ENCODE results near the gene RIMBP3C. TPM values are rescaled to one million over a fixed set of nuclear protein-coding genes. Genes with fewer than 3 reads are reported as not detected.
A peak's percentile ranks its signal among the peaks of the same experiment; 100 is the strongest.
"Not testable (repeated sequence)": the region's sequence is repeated elsewhere in the genome, so short reads cannot be mapped to it uniquely, and the experiment has no call there.

RIMBP3C gene
- total and polyA plus RNA-seq, 4 experiments from 2014 or later: 0.49 to 4.9 (median 4.5) TPM; not detected in 1

- Mint-ChIP-seq H3K27ac (peak overlapping the region in 5 of 7 donors; percentile 3 to 54 (median 9)), H3K4me1 (peaks cover 33 to 75% (median 47%) of the 10 kb centered on the region in 4 donors), H3K9me3 (no peaks in the 10 kb centered on the region), H3K36me3 (peaks cover 0 to 26% of the 10 kb centered on the region in 2 donors), H3K27me3 (no peaks in the 10 kb centered on the region), H3K4me3 (peak overlapping the region in 2 of 8 donors; percentile 11 to 35)
- H3K36me3 ChIP-seq (ENCODE audit: insufficient read depth, low read length): no peaks in the 10 kb centered on the region
- H3K4me3 ChIP-seq (ENCODE audit: low read length in 2 of 2): no peak overlapping the region
- no peaks in the 10 kb centered on the region for H3K27me3 ChIP-seq (ENCODE audit: insufficient read depth, low read length)
- CTCF ChIA-PET (ENCODE audit: partially characterized antibody): interaction anchor here (0.8 to 1.2 kb wide), 2 partner anchors 14 to 44 kb away, joined by 3 to 4 read pairs; partner anchors contain the start of gene YDJC
- H3K27ac ChIP-seq (ENCODE audit: low read depth, low read length): no peak overlapping the region
- POLR2A ChIA-PET (ENCODE audit: partially characterized antibody): no interaction called here
- H3K9me3 ChIP-seq (ENCODE audit: control insufficient read depth in 1 of 2, low read length in 2 of 2): no peaks in the 10 kb centered on the region
- DNase-seq: no peak
- H3K4me1 ChIP-seq (ENCODE audit: insufficient read depth, low read length): peaks cover 69% of the 10 kb centered on the region
- intact Hi-C loops (cut with micrococcal nuclease): no loop called here
Observed at GRCh38 chr22:21585389-21585788, 34.1 kb upstream of the RIMBP3C start.

- peak overlapping the region in 5 of 8 donors; percentile 3 to 52 (median 38) for H3K4me3 Mint-ChIP-seq
- H3K9me3 Mint-ChIP-seq: no peaks in the 10 kb centered on the region
- H3K36me3 Mint-ChIP-seq: peaks cover 3 to 26% of the 10 kb centered on the region in 2 donors
- POLR2A ChIA-PET (ENCODE audit: partially characterized antibody): no interaction called here
- peaks cover 82% of the 10 kb centered on the region for H3K4me1 ChIP-seq (ENCODE audit: insufficient read depth, low read length)
- H3K27ac ChIP-seq (ENCODE audit: low read depth, low read length): no peak overlapping the region
- peaks cover 34 to 77% (median 51%) of the 10 kb centered on the region in 4 donors for H3K4me1 Mint-ChIP-seq
- no peak overlapping the region for H3K4me3 ChIP-seq (ENCODE audit: low read length in 2 of 2)
- no peaks in the 10 kb centered on the region for H3K9me3 ChIP-seq (ENCODE audit: control insufficient read depth in 1 of 2, low read length in 2 of 2)
- no peaks in the 10 kb centered on the region for H3K27me3 ChIP-seq (ENCODE audit: insufficient read depth, low read length)
- CTCF ChIA-PET (ENCODE audit: partially characterized antibody): interaction anchor here (1.1 kb wide), 1 partner anchor 9 kb away, joined by 3 read pairs; no protein-coding TSS in a partner anchor
- no peaks in the 10 kb centered on the region for H3K36me3 ChIP-seq (ENCODE audit: insufficient read depth, low read length)
- H3K27me3 Mint-ChIP-seq: no peaks in the 10 kb centered on the region
- intact Hi-C loops (cut with micrococcal nuclease): no loop called here
- peak overlapping the region in 6 of 7 donors; percentile 15 to 75 (median 65) for H3K27ac Mint-ChIP-seq
- no peak for DNase-seq
Observed at GRCh38 chr22:21582801-21583740, 31.8 kb upstream of the RIMBP3C start.

GRCh38 chr22:21581009-21581713, 29.9 kb upstream of the RIMBP3C start:
- DNase-seq; H3K4me3 ChIP-seq (ENCODE audit: low read length in 2 of 2); H3K9me3 ChIP-seq (ENCODE audit: control insufficient read depth in 1 of 2, low read length in 2 of 2); intact Hi-C loops (cut with micrococcal nuclease); H3K27ac ChIP-seq (ENCODE audit: low read depth, low read length); H3K27me3 Mint-ChIP-seq; H3K27ac Mint-ChIP-seq; H3K9me3 Mint-ChIP-seq; POLR2A ChIA-PET (ENCODE audit: partially characterized antibody); H3K27me3 ChIP-seq (ENCODE audit: insufficient read depth, low read length); H3K36me3 ChIP-seq (ENCODE audit: insufficient read depth, low read length): not testable (repeated sequence)
- H3K4me1 ChIP-seq (ENCODE audit: insufficient read depth, low read length): peaks cover 70% of the 10 kb centered on the region
- Mint-ChIP-seq H3K4me3 (peak overlapping the region in 1 of 8 donors; percentile 11), H3K36me3 (peaks cover 3 to 22% of the 10 kb centered on the region in 2 donors), H3K4me1 (peaks cover 28 to 79% (median 50%) of the 10 kb centered on the region in 4 donors)
- CTCF ChIA-PET (ENCODE audit: partially characterized antibody): interaction anchor here (1.1 kb wide), 1 partner anchor 48 kb away, joined by 5 read pairs; the partner anchor contains the start of gene YDJC

- H3K9me3 Mint-ChIP-seq; H3K36me3 ChIP-seq (ENCODE audit: insufficient read depth, low read length); H3K4me3 ChIP-seq (ENCODE audit: low read length in 2 of 2); H3K4me3 Mint-ChIP-seq; H3K27me3 ChIP-seq (ENCODE audit: insufficient read depth, low read length); H3K27ac ChIP-seq (ENCODE audit: low read depth, low read length); H3K9me3 ChIP-seq (ENCODE audit: control insufficient read depth in 1 of 2, low read length in 2 of 2); intact Hi-C loops (cut with micrococcal nuclease); DNase-seq; CTCF ChIA-PET (ENCODE audit: partially characterized antibody); H3K27me3 Mint-ChIP-seq; POLR2A ChIA-PET (ENCODE audit: partially characterized antibody): not testable (repeated sequence)
- H3K4me1 ChIP-seq (ENCODE audit: insufficient read depth, low read length): peaks cover 69% of the 10 kb centered on the region
- peaks cover 28 to 82% (median 51%) of the 10 kb centered on the region in 4 donors for H3K4me1 Mint-ChIP-seq
- peak overlapping the region in 1 of 7 donors; percentile 53 for H3K27ac Mint-ChIP-seq
- H3K36me3 Mint-ChIP-seq: peaks cover 3 to 23% of the 10 kb centered on the region in 2 donors
Observed at GRCh38 chr22:21580623-21581007, 29.4 kb upstream of the RIMBP3C start.

- Mint-ChIP-seq H3K9me3 (no peaks in the 10 kb centered on the region), H3K4me3 (no peak overlapping the region), H3K36me3 (peaks cover 3 to 18% of the 10 kb centered on the region in 2 donors), H3K27me3 (no peaks in the 10 kb centered on the region), H3K4me1 (peaks cover 23 to 75% (median 48%) of the 10 kb centered on the region in 4 donors), H3K27ac (peak overlapping the region in 4 of 7 donors; percentile 12 to 72 (median 38))
- intact Hi-C loops (cut with micrococcal nuclease): no loop called here
- H3K27me3 ChIP-seq (ENCODE audit: insufficient read depth, low read length): no peaks in the 10 kb centered on the region
- H3K9me3 ChIP-seq (ENCODE audit: control insufficient read depth in 1 of 2, low read length in 2 of 2): no peaks in the 10 kb centered on the region
- no peak overlapping the region for H3K27ac ChIP-seq (ENCODE audit: low read depth, low read length)
- DNase-seq: no peak
- H3K4me1 ChIP-seq (ENCODE audit: insufficient read depth, low read length): peaks cover 64% of the 10 kb centered on the region
- ChIA-PET POLR2A (ENCODE audit: partially characterized antibody) (interaction anchor here (0.8 kb wide), 1 partner anchor 63 kb away, joined by 3 read pairs; no protein-coding TSS in a partner anchor), CTCF (ENCODE audit: partially characterized antibody) (no interaction called here)
- no peak overlapping the region for H3K4me3 ChIP-seq (ENCODE audit: low read length in 2 of 2)
- H3K36me3 ChIP-seq (ENCODE audit: insufficient read depth, low read length): no peaks in the 10 kb centered on the region
Observed at GRCh38 chr22:21579474-21579851, 28.2 kb upstream of the RIMBP3C start.

GRCh38 chr22:21573750-21574494, 22.7 kb upstream of the RIMBP3C start:
- peaks cover 49 to 90% (median 72%) of the 10 kb centered on the region in 4 donors for H3K4me1 Mint-ChIP-seq
- peak overlapping the region in 4 of 8 donors; percentile 3 to 62 (median 44) for H3K4me3 Mint-ChIP-seq
- H3K4me3 ChIP-seq (ENCODE audit: low read length in 2 of 2): no peak overlapping the region
- ChIA-PET CTCF (ENCODE audit: partially characterized antibody) (interaction anchor here (0.9 to 1.9 kb wide), 5 partner anchors 8 to 73 kb away, joined by 3 to 6 read pairs (median 4); no protein-coding TSS in a partner anchor), POLR2A (ENCODE audit: partially characterized antibody) (interaction anchor here (0.7 kb wide), 1 partner anchor 162 kb away, joined by 3 read pairs; the partner anchor contains the start of gene YPEL1)
- no peaks in the 10 kb centered on the region for H3K36me3 ChIP-seq (ENCODE audit: insufficient read depth, low read length)
- H3K27me3 Mint-ChIP-seq: no peaks in the 10 kb centered on the region
- DNase-seq: no peak
- H3K4me1 ChIP-seq (ENCODE audit: insufficient read depth, low read length): peaks cover 75% of the 10 kb centered on the region
- no peak overlapping the region for H3K27ac ChIP-seq (ENCODE audit: low read depth, low read length)
- H3K27ac Mint-ChIP-seq: peak overlapping the region in 3 of 7 donors; percentile 19 to 78 (median 74)
- H3K36me3 Mint-ChIP-seq: peaks cover 13 to 31% of the 10 kb centered on the region in 2 donors
- H3K9me3 Mint-ChIP-seq: no peaks in the 10 kb centered on the region
- H3K9me3 ChIP-seq (ENCODE audit: control insufficient read depth in 1 of 2, low read length in 2 of 2): no peaks in the 10 kb centered on the region
- intact Hi-C loops (cut with micrococcal nuclease): no loop called here
- no peaks in the 10 kb centered on the region for H3K27me3 ChIP-seq (ENCODE audit: insufficient read depth, low read length)
